ENCODE data around the gene DUSP5. TPM values are rescaled to one million over a fixed set of nuclear protein-coding genes. Genes with fewer than 3 reads are reported as not detected.
"Not testable (repeated sequence)": the region's sequence is repeated elsewhere in the genome, so short reads cannot be mapped to it uniquely, and the experiment has no call there.

The DUSP5 gene
- total RNA-seq, 1 experiment from 2014 or later = 29.1 TPM

- in situ Hi-C loops (cut with HindIII; ENCODE audit: low pct_unique_long_range_greater_than_20kb, low sequenced_read_pairs); DNase-seq (ENCODE audit: low read depth): not testable (repeated sequence)
Measured at GRCh38 chr10:110528997-110529524, 31.4 kb downstream of the DUSP5 start.

GRCh38 chr10:110529596-110530011 is 31.9 kb downstream of the DUSP5 start:
- no peak for DNase-seq (ENCODE audit: low read depth)
- in situ Hi-C loops (cut with HindIII; ENCODE audit: low pct_unique_long_range_greater_than_20kb, low sequenced_read_pairs) = no loop called here

- in situ Hi-C loops (cut with HindIII; ENCODE audit: low pct_unique_long_range_greater_than_20kb, low sequenced_read_pairs) = no loop called here
- peak; percentile 66 for DNase-seq (ENCODE audit: low read depth)
Measured at GRCh38 chr10:110530131-110530831, 32.6 kb downstream of the DUSP5 start.

GRCh38 chr10:110531687-110532086 is 34.0 kb downstream of the DUSP5 start:
- DNase-seq (ENCODE audit: low read depth) = no peak
- in situ Hi-C loops (cut with HindIII; ENCODE audit: low pct_unique_long_range_greater_than_20kb, low sequenced_read_pairs) = no loop called here

GRCh38 chr10:110532628-110533027 is 34.9 kb downstream of the DUSP5 start:
- DNase-seq (ENCODE audit: low read depth); in situ Hi-C loops (cut with HindIII; ENCODE audit: low pct_unique_long_range_greater_than_20kb, low sequenced_read_pairs): not testable (repeated sequence)

GRCh38 chr10:110533149-110533548 is 35.4 kb downstream of the DUSP5 start:
- in situ Hi-C loops (cut with HindIII; ENCODE audit: low pct_unique_long_range_greater_than_20kb, low sequenced_read_pairs) = no loop called here

GRCh38 chr10:110534571-110534970 is 36.9 kb downstream of the DUSP5 start:
- in situ Hi-C loops (cut with HindIII; ENCODE audit: low pct_unique_long_range_greater_than_20kb, low sequenced_read_pairs) = no loop called here
- no peak for DNase-seq (ENCODE audit: low read depth)

More at GRCh38 chr10:110533149-110533548, 35.4 kb downstream of the DUSP5 start:
- no peak for DNase-seq (ENCODE audit: low read depth)

GRCh38 chr10:110535958-110536891 is 38.5 kb downstream of the DUSP5 start:
- in situ Hi-C loops (cut with HindIII; ENCODE audit: low pct_unique_long_range_greater_than_20kb, low sequenced_read_pairs) = no loop called here
- peak; percentile 53 for DNase-seq (ENCODE audit: low read depth)

- in situ Hi-C loops (cut with HindIII; ENCODE audit: low pct_unique_long_range_greater_than_20kb, low sequenced_read_pairs) = no loop called here
- no peak for DNase-seq (ENCODE audit: low read depth)
Measured at GRCh38 chr10:110539091-110539490, 41.4 kb downstream of the DUSP5 start.

GRCh38 chr10:110540031-110540430 is 42.3 kb downstream of the DUSP5 start:
- no peak for DNase-seq (ENCODE audit: low read depth)
- in situ Hi-C loops (cut with HindIII; ENCODE audit: low pct_unique_long_range_greater_than_20kb, low sequenced_read_pairs) = no loop called here

- in situ Hi-C loops (cut with HindIII; ENCODE audit: low pct_unique_long_range_greater_than_20kb, low sequenced_read_pairs) = no loop called here
- no peak for DNase-seq (ENCODE audit: low read depth)
Measured at GRCh38 chr10:110544958-110545537, 47.3 kb downstream of the DUSP5 start.

- in situ Hi-C loops (cut with HindIII; ENCODE audit: low pct_unique_long_range_greater_than_20kb, low sequenced_read_pairs) = no loop called here
- DNase-seq (ENCODE audit: low read depth) = no peak
Measured at GRCh38 chr10:110546077-110546476, 48.4 kb downstream of the DUSP5 start.

GRCh38 chr10:110546499-110547110 is 48.9 kb downstream of the DUSP5 start:
- DNase-seq (ENCODE audit: low read depth) = no peak
- in situ Hi-C loops (cut with HindIII; ENCODE audit: low pct_unique_long_range_greater_than_20kb, low sequenced_read_pairs) = no loop called here

GRCh38 chr10:110547139-110547761 is 49.5 kb downstream of the DUSP5 start:
- DNase-seq (ENCODE audit: low read depth) = peak; percentile 47
- in situ Hi-C loops (cut with HindIII; ENCODE audit: low pct_unique_long_range_greater_than_20kb, low sequenced_read_pairs) = no loop called here

- no peak for DNase-seq (ENCODE audit: low read depth)
- in situ Hi-C loops (cut with HindIII; ENCODE audit: low pct_unique_long_range_greater_than_20kb, low sequenced_read_pairs) = no loop called here
Measured at GRCh38 chr10:110548002-110548401, 50.3 kb downstream of the DUSP5 start.

GRCh38 chr10:110549211-110549610 is 51.5 kb downstream of the DUSP5 start:
- DNase-seq (ENCODE audit: low read depth) = no peak
- in situ Hi-C loops (cut with HindIII; ENCODE audit: low pct_unique_long_range_greater_than_20kb, low sequenced_read_pairs) = no loop called here

- no peak for DNase-seq (ENCODE audit: low read depth)
- in situ Hi-C loops (cut with HindIII; ENCODE audit: low pct_unique_long_range_greater_than_20kb, low sequenced_read_pairs) = loop anchor here (25.0 kb wide), 1 partner anchor 217 kb away; no protein-coding TSS in a partner anchor
Measured at GRCh38 chr10:110553905-110554304, 56.2 kb downstream of the DUSP5 start.

- in situ Hi-C loops (cut with HindIII; ENCODE audit: low pct_unique_long_range_greater_than_20kb, low sequenced_read_pairs) = loop anchor here (25.0 kb wide), 1 partner anchor 219 kb away; no protein-coding TSS in a partner anchor
- DNase-seq (ENCODE audit: low read depth) = no peak
Measured at GRCh38 chr10:110556296-110556695, 58.6 kb downstream of the DUSP5 start.
